H9 (cell line): Measurements from ENCODE around the gene ZNF688. TPM values are rescaled to one million over a fixed set of nuclear protein-coding genes. Genes with fewer than 3 reads are reported as not detected.

Source experiments
- DNase-seq: peaks from one replicate; pipeline ENCODE4 v3.0.0-alpha.2; 2017
- H2AFZ ChIP-seq: one replicate; pipeline ENCODE4 v1.6.1; 2013; ENCODE audit warnings: mild to moderate bottlenecking, low read length, control low read depth, moderate library complexity
- H2AK5ac ChIP-seq: 2 replicates; pipeline ENCODE4 v1.6.1; 2013; ENCODE audit warnings: low read length, control low read depth, mixed read lengths; ENCODE audit not compliant: insufficient read length
- H2BK120ac ChIP-seq: one replicate; pipeline ENCODE4 v1.6.1; 2013; ENCODE audit warnings: low read depth, mild to moderate bottlenecking, low read length, control low read depth, inconsistent platforms; ENCODE audit not compliant: poor library complexity, severe bottlenecking
- H2BK12ac ChIP-seq: 2 replicates; pipeline ENCODE4 v1.6.1; 2013; ENCODE audit warnings: low read length, control low read depth, mixed read lengths, low read depth; ENCODE audit not compliant: insufficient read length
- H2BK15ac ChIP-seq: 2 replicates; pipeline ENCODE4 v1.6.1; 2013; ENCODE audit warnings: low read depth, low read length, control low read depth
- H2BK20ac ChIP-seq: one replicate; pipeline ENCODE4 v1.6.1; 2013; ENCODE audit warnings: low read depth, mild to moderate bottlenecking, low read length, control low read depth, inconsistent platforms; ENCODE audit not compliant: poor library complexity, severe bottlenecking
- H2BK5ac ChIP-seq: 2 replicates; pipeline ENCODE4 v1.6.1; 2013; ENCODE audit warnings: low read length, control low read depth, mixed read lengths; ENCODE audit not compliant: insufficient read length
- H3K14ac ChIP-seq: 2 replicates; pipeline ENCODE4 v1.6.1; 2013; ENCODE audit warnings: low read length, control low read depth; ENCODE audit not compliant: insufficient read depth
- H3K18ac ChIP-seq: 2 replicates; pipeline ENCODE4 v1.6.1; 2013; ENCODE audit warnings: low read depth, mild to moderate bottlenecking, mixed read lengths, low read length, control low read depth; ENCODE audit not compliant: insufficient read length
- H3K23ac ChIP-seq: 2 replicates; pipeline ENCODE4 v1.6.1; 2013; ENCODE audit warnings: low read length, control low read depth, mixed read lengths, low read depth; ENCODE audit not compliant: insufficient read length
- H3K23me2 ChIP-seq: 2 replicates; pipeline ENCODE4 v1.6.1; 2013; ENCODE audit warnings: low read depth, mild to moderate bottlenecking, mixed read lengths, low read length, control low read depth; ENCODE audit not compliant: insufficient read length, poor library complexity, severe bottlenecking
- H3K27ac ChIP-seq: 2 replicates; pipeline ENCODE4 v1.5.1; 2013; ENCODE audit warnings: low read length, control low read depth, mixed read lengths, low read depth; ENCODE audit not compliant: insufficient read length
- H3K27me3 ChIP-seq: 2 replicates; pipeline ENCODE4 v1.6.1; 2013; ENCODE audit warnings: low read length, control low read depth, inconsistent platforms; ENCODE audit not compliant: insufficient read depth
- H3K4ac ChIP-seq: 2 replicates; pipeline ENCODE4 v1.6.1; 2013; ENCODE audit warnings: low read depth, mild to moderate bottlenecking, control low read depth, inconsistent platforms, low read length, moderate library complexity
- H3K4me1 ChIP-seq: 2 replicates; pipeline ENCODE4 v1.6.1; 2013; ENCODE audit warnings: low read length, control low read depth, inconsistent platforms; ENCODE audit not compliant: insufficient read depth
- H3K4me2 ChIP-seq: 2 replicates; pipeline ENCODE4 v1.6.1; 2013; ENCODE audit warnings: low read length, control low read depth, mixed read lengths; ENCODE audit not compliant: insufficient read length, insufficient read depth
- H3K56ac ChIP-seq: 2 replicates; pipeline ENCODE4 v1.6.1; 2013; ENCODE audit warnings: low read depth, mild to moderate bottlenecking, mixed read lengths, low read length, control low read depth; ENCODE audit not compliant: insufficient read length
- H3K79me1 ChIP-seq: 2 replicates; pipeline ENCODE4 v1.6.1; 2013; ENCODE audit warnings: low read depth, mild to moderate bottlenecking, moderate library complexity, low read length, control low read depth, inconsistent platforms; ENCODE audit not compliant: insufficient read depth, poor library complexity, severe bottlenecking
- H3K79me2 ChIP-seq: 2 replicates; pipeline ENCODE4 v1.6.1; 2013; ENCODE audit warnings: low read length, control low read depth, inconsistent platforms; ENCODE audit not compliant: insufficient read depth
- H3K9ac ChIP-seq: 2 replicates; pipeline ENCODE4 v1.6.1; 2013; ENCODE audit warnings: low read length, control low read depth, mixed read lengths; ENCODE audit not compliant: insufficient read length; ENCODE audit errors: extremely low read depth
- H3K9me3 ChIP-seq: one replicate; pipeline ENCODE4 v1.6.1; 2013; ENCODE audit warnings: low read depth, low read length, inconsistent platforms; ENCODE audit not compliant: control insufficient read depth
- H3T11ph ChIP-seq: one replicate; pipeline ENCODE4 v1.6.1; 2013; ENCODE audit warnings: mild to moderate bottlenecking, low read length, control low read depth, inconsistent platforms
- H4K20me1 ChIP-seq: one replicate; pipeline ENCODE4 v1.6.1; 2013; ENCODE audit not compliant: control insufficient read depth, insufficient read length, insufficient read depth
- H4K5ac ChIP-seq: 2 replicates; pipeline ENCODE4 v1.6.1; 2013; ENCODE audit warnings: low read depth, mild to moderate bottlenecking, mixed read lengths, low read length, control low read depth; ENCODE audit not compliant: insufficient read length
- H4K8ac ChIP-seq: replicated peaks from 2 replicates; pipeline ENCODE4 v1.6.1; 2013; ENCODE audit warnings: low read length, control low read depth, mixed read lengths, low read depth; ENCODE audit not compliant: insufficient read length
- H4K91ac ChIP-seq: 2 replicates; pipeline ENCODE4 v1.6.1; 2013; ENCODE audit warnings: low read depth, mild to moderate bottlenecking, moderate library complexity, mixed read lengths, low read length, control low read depth; ENCODE audit not compliant: insufficient read length
- H3K27ac Mint-ChIP-seq, 3 experiments: 2 replicates in 2 of 3; 3 replicates in 1 of 3; pipeline ENCODE4 v1.8.0; 2020 to 2021; ENCODE audit warnings: mixed read lengths in 3 of 3, mild to moderate bottlenecking in 1 of 3, moderate library complexity in 1 of 3
- H3K27me3 Mint-ChIP-seq: 2 replicates; pipeline ENCODE4 v1.8.0; 2021; ENCODE audit warnings: low read depth, mild to moderate bottlenecking, moderate library complexity, mixed read lengths
- H3K36me3 Mint-ChIP-seq, 3 experiments: 2 replicates in 2 of 3; 3 replicates in 1 of 3; pipeline ENCODE4 v1.8.0; 2020 to 2021; ENCODE audit warnings: low read depth in 3 of 3, mixed read lengths in 3 of 3; ENCODE audit not compliant: insufficient read depth in 1 of 3
- H3K4me1 Mint-ChIP-seq, 2 experiments: 2 replicates each; pipeline ENCODE4 v1.8.0; 2020; ENCODE audit warnings: mixed read lengths in 2 of 2
- H3K4me3 Mint-ChIP-seq, 2 experiments: 2 replicates in 1 of 2; 3 replicates in 1 of 2; pipeline ENCODE4 v1.8.0; 2020 to 2021; ENCODE audit warnings: mild to moderate bottlenecking in 2 of 2, mixed read lengths in 2 of 2, moderate library complexity in 1 of 2
- H3K9me3 Mint-ChIP-seq, 2 experiments: 2 replicates in 1 of 2; 3 replicates in 1 of 2; pipeline ENCODE4 v1.8.0; 2020; ENCODE audit warnings: mild to moderate bottlenecking in 2 of 2, mixed read lengths in 2 of 2, moderate library complexity in 1 of 2
- WGBS: extraction: QIAGEN DNeasy Blood & Tissue Kit; methylation state at CpG from one replicate; pipeline ENCODE4 v1.1.7; 2013; ENCODE audit warnings: missing lambda C conversion rate, low lambda C conversion rate, mixed read lengths; ENCODE audit not compliant: insufficient read length; ENCODE audit errors: extremely low coverage; 5-methylcytosine and 5-hydroxymethylcytosine counted together
- total RNA-seq: library from RNA; stranded (reverse); gene quantifications from 2 replicates; pipeline ENCODE4 v1.2.1, GENCODE V29; 2021
- TF ChIP-seq, protein P1 (sequence below): fragments of 200-600 bp; sonication (generic); conservative IDR thresholded peaks from 3 replicates; pipeline ENCODE4 v1.8.0; 2021; ENCODE audit warnings: antibody characterized with exemption, mild to moderate bottlenecking

ZNF688 gene
- total RNA-seq, 1 experiment from 2014 or later = 4.5 TPM

- Histone ChIP-seq H3K14ac (no peak overlapping the region), H2AK5ac (no peak overlapping the region), H3K23me2 (peaks cover 23% of the 10 kb centered on the region), H2AFZ (no peak overlapping the region), H3K27ac (no peak overlapping the region), H2BK120ac (no peak overlapping the region), H3K4me1 (no peaks in the 10 kb centered on the region; the same call in 1 of the 2 replicates), H4K20me1 (no peaks in the 10 kb centered on the region), H3K23ac (no peak overlapping the region), H2BK5ac (no peak overlapping the region), H3K18ac (no peak overlapping the region), H2BK15ac (no peak overlapping the region), H3K4me2 (peak overlapping the region; percentile 26), H4K91ac (no peak overlapping the region), H3K9ac (no peak overlapping the region), H3K27me3 (no peaks in the 10 kb centered on the region), H2BK12ac (no peak overlapping the region), H4K8ac (no peak overlapping the region), H3K79me1 (no peaks in the 10 kb centered on the region), H3K79me2 (no peaks in the 10 kb centered on the region), H3K56ac (no peak overlapping the region), H2BK20ac (no peak overlapping the region), H3T11ph (no peak overlapping the region), H4K5ac (no peak overlapping the region), H3K9me3 (no peaks in the 10 kb centered on the region), H3K4ac (no peak overlapping the region)
- no peak for DNase-seq
- no CpG with 5 or more reads among the region's 11 CpGs for WGBS
- H3K27ac Mint-ChIP-seq = peak overlapping the region in 1 of 3 experiments; percentile 92; a peak in 2 of 7 replicates
- H3K27me3 Mint-ChIP-seq = no peaks in the 10 kb centered on the region
- H3K9me3 Mint-ChIP-seq = no peaks in the 10 kb centered on the region; a peak in 1 of 5 replicates
- TF ChIP-seq, protein P1, sequence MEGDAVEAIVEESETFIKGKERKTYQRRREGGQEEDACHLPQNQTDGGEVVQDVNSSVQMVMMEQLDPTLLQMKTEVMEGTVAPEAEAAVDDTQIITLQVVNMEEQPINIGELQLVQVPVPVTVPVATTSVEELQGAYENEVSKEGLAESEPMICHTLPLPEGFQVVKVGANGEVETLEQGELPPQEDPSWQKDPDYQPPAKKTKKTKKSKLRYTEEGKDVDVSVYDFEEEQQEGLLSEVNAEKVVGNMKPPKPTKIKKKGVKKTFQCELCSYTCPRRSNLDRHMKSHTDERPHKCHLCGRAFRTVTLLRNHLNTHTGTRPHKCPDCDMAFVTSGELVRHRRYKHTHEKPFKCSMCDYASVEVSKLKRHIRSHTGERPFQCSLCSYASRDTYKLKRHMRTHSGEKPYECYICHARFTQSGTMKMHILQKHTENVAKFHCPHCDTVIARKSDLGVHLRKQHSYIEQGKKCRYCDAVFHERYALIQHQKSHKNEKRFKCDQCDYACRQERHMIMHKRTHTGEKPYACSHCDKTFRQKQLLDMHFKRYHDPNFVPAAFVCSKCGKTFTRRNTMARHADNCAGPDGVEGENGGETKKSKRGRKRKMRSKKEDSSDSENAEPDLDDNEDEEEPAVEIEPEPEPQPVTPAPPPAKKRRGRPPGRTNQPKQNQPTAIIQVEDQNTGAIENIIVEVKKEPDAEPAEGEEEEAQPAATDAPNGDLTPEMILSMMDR = no peak
- H3K4me3 Mint-ChIP-seq = peak overlapping the region; percentile 54 to 76
- H3K4me1 Mint-ChIP-seq = peaks cover 28 to 31% of the 10 kb centered on the region in 2 experiments
- H3K36me3 Mint-ChIP-seq = peaks cover 15 to 29% (median 19%) of the 10 kb centered on the region in 3 experiments
Measured at GRCh38 chr16:30533146-30533522, 38.4 kb downstream of the ZNF688 start.
